ENCODE results near the gene ACTR6. TPM values are rescaled to one million over a fixed set of nuclear protein-coding genes. Genes with fewer than 3 reads are reported as not detected.

Gene ACTR6
- total and polyA plus RNA-seq, 2 of the 4 experiments (the other 2 are of a cell fraction) = 9.7 to 10.2 TPM

- dilution Hi-C loops (cut with HindIII; ENCODE audit: low sequenced_read_pairs, unreplicated experiment) = no loop called here
- Histone ChIP-seq H3K56ac (ENCODE audit: extremely low read depth, insufficient read depth, low read length) (no peak overlapping the region), H3K9me3 (ENCODE audit: control insufficient read depth, insufficient read depth, low read length) (no peaks in the 10 kb centered on the region), H3K14ac (replicated peaks; ENCODE audit: low read depth, low read length) (no peak overlapping the region), H4K8ac (ENCODE audit: low read depth in 2 of 2, low read length in 2 of 2) (no peak overlapping the region), H3K4me1 (ENCODE audit: control insufficient read depth, insufficient read depth, low read length) (no peaks in the 10 kb centered on the region), H4K5ac (ENCODE audit: low read depth, low read length) (no peak overlapping the region), H2AK5ac (ENCODE audit: low read depth, low read length) (no peak overlapping the region), H3K18ac (ENCODE audit: low read depth, low read length) (no peak overlapping the region), H2BK15ac (ENCODE audit: low read depth, low read length) (no peak overlapping the region), H3K36me3 (ENCODE audit: control insufficient read depth, insufficient read depth, low read length) (no peaks in the 10 kb centered on the region), H3K4ac (ENCODE audit: low read depth, low read length) (no peak overlapping the region), H3K79me1 (ENCODE audit: low read depth in 1 of 2, low read length in 2 of 2) (no peaks in the 10 kb centered on the region), H3K23ac (ENCODE audit: low read depth, low read length) (no peak overlapping the region), H3K4me3 (ENCODE audit: insufficient read depth, low read depth, low read length) (no peak overlapping the region), H2AFZ (replicated peaks; ENCODE audit: low read length, poor library complexity) (no peak overlapping the region), H2BK20ac (ENCODE audit: low read depth, low read length) (no peak overlapping the region), H3K27ac (ENCODE audit: insufficient read depth, low read length) (no peak overlapping the region), H3K9me1 (ENCODE audit: insufficient read depth, low read length) (no peaks in the 10 kb centered on the region), H2BK120ac (ENCODE audit: low read depth, low read length) (no peak overlapping the region), H2BK5ac (ENCODE audit: low read depth, low read length, poor library complexity, severe bottlenecking) (no peak overlapping the region), H4K91ac (ENCODE audit: insufficient read depth, low read depth, low read length) (no peak overlapping the region), H4K20me1 (ENCODE audit: insufficient read depth, low read length) (no peaks in the 10 kb centered on the region), H2AK9ac (replicated peaks; ENCODE audit: low read depth, low read length, poor library complexity) (no peak overlapping the region), H3K27me3 (ENCODE audit: control insufficient read depth, insufficient read depth, low read length) (peaks cover 4% of the 10 kb centered on the region; the same call in 1 of the 2 replicates), H3K9ac (ENCODE audit: low read depth, low read length) (no peak overlapping the region), H3K4me2 (ENCODE audit: low read depth, low read length) (no peak overlapping the region)
- ATAC-seq (ENCODE audit: low read depth) (no peak), DNase-seq (no peak)
- WGBS, 2 experiments (ENCODE audit: extremely low coverage in 2 of 2, insufficient read length in 1 of 2) = no CpG with 5 or more reads among the region's 10 CpGs
- ChIA-PET POLR2A (ENCODE audit: unreplicated experiment) (no interaction called here), CTCF (no interaction called here)
- intact Hi-C loops (cut with micrococcal nuclease) = no loop called here
- BruUV-seq (replicated peaks) = no TSS peak
- TF ChIP-seq CTCF (conservative IDR thresholded peaks at IDR 0.05; ENCODE audit: low read depth, low read length) (no peak), RCOR1 (IDR thresholded peaks at IDR 0.05; ENCODE audit: insufficient replicate concordance, low read length) (no peak), CEBPB (IDR thresholded peaks at IDR 0.05; ENCODE audit: low read depth, low read length) (no peak)
- in situ Hi-C loops (cut with MboI; ENCODE audit: low sequenced_read_pairs) = no loop called here
Observed at GRCh38 chr12:100166232-100166631, 34.4 kb upstream of the ACTR6 start.

Measured in IMR-90 (cell line).